PC-3 (cell line): Measurements from ENCODE around the gene CHRND.

Experiments used
- EZH2 ChIP-seq: fragments of 300-600 bp; sonication (generic); IDR thresholded peaks from one replicate; pipeline ENCODE4 v1.6.1; 2017; ENCODE audit warnings: antibody characterized with exemption, mild to moderate bottlenecking, low read length; ENCODE audit not compliant: unreplicated experiment
- TF ChIP-seq, protein P1 (sequence below): fragments of 300-600 bp; sonication (generic); conservative IDR thresholded peaks from 2 replicates; pipeline ENCODE4 v1.5.1; 2017; ENCODE audit warnings: antibody characterized with exemption, low read depth, mild to moderate bottlenecking, low read length

DNA sequence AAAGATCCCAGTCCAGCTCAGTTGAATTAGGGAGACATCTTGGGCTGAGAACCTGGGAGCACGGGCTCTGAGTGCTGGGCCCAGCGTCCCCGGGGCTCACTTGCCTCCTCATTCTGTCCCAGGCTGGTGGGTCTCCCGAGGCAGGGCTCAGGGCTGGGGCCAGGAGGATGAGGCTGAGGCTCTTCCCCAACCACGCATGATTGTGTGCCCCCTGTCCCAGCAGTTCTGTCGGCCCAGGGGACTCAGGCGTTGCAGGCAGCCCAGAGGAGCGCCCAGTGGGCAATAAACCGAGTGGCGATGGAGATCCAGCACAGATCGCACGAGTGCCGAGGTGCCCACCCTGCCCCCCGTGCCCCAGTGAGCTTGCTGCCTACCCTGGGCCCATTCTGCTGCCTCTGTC, 4.9 kb upstream of the CHRND start:
- no peak for TF ChIP-seq EZH2
- TF ChIP-seq, protein P1, sequence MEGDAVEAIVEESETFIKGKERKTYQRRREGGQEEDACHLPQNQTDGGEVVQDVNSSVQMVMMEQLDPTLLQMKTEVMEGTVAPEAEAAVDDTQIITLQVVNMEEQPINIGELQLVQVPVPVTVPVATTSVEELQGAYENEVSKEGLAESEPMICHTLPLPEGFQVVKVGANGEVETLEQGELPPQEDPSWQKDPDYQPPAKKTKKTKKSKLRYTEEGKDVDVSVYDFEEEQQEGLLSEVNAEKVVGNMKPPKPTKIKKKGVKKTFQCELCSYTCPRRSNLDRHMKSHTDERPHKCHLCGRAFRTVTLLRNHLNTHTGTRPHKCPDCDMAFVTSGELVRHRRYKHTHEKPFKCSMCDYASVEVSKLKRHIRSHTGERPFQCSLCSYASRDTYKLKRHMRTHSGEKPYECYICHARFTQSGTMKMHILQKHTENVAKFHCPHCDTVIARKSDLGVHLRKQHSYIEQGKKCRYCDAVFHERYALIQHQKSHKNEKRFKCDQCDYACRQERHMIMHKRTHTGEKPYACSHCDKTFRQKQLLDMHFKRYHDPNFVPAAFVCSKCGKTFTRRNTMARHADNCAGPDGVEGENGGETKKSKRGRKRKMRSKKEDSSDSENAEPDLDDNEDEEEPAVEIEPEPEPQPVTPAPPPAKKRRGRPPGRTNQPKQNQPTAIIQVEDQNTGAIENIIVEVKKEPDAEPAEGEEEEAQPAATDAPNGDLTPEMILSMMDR: no peak
